ENCODE data around the gene ATP1B3.
"Not testable (repeated sequence)": the region's sequence is repeated elsewhere in the genome, so short reads cannot be mapped to it uniquely, and the experiment has no call there.

ATP1B3 gene

GRCh38 chr3:141909986-141910385, 33.5 kb downstream of the ATP1B3 start:
- not testable (repeated sequence) for DNase-seq

GRCh38 chr3:141913150-141913811, 36.8 kb downstream of the ATP1B3 start:
- DNase-seq = peak; percentile 67

GRCh38 chr3:141914311-141914710, 37.9 kb downstream of the ATP1B3 start:
- no peak for DNase-seq

- no peak for DNase-seq
These were observed 38.6 kb downstream of the ATP1B3 start for GRCh38 chr3:141915016-141915415.

- DNase-seq = no peak
These were observed 39.3 kb downstream of the ATP1B3 start for GRCh38 chr3:141915766-141916165.

- peak; percentile 86 for DNase-seq
These were observed 44.3 kb downstream of the ATP1B3 start for GRCh38 chr3:141920701-141921100.

- DNase-seq = peak; percentile 19
These were observed 44.9 kb downstream of the ATP1B3 start for GRCh38 chr3:141921316-141921715.

- not testable (repeated sequence) for DNase-seq
These were observed 49.2 kb downstream of the ATP1B3 start for GRCh38 chr3:141925677-141926076.

GRCh38 chr3:141926929-141927328, 50.5 kb downstream of the ATP1B3 start:
- no peak for DNase-seq

GRCh38 chr3:141928631-141929270, 52.3 kb downstream of the ATP1B3 start:
- DNase-seq = no peak

GRCh38 chr3:141929341-141929995, 53.0 kb downstream of the ATP1B3 start:
- DNase-seq = no peak

- DNase-seq = no peak
These were observed 54.4 kb downstream of the ATP1B3 start for GRCh38 chr3:141930801-141931200.

GRCh38 chr3:141933421-141934300, 57.2 kb downstream of the ATP1B3 start:
- peak; percentile 16 for DNase-seq

- DNase-seq = no peak
These were observed 57.9 kb downstream of the ATP1B3 start for GRCh38 chr3:141934354-141934753.

- peak; percentile 9 for DNase-seq
These were observed 61.6 kb downstream of the ATP1B3 start for GRCh38 chr3:141938011-141938500.

- DNase-seq = no peak
These were observed 63.3 kb downstream of the ATP1B3 start for GRCh38 chr3:141939759-141940158.

GRCh38 chr3:141940194-141940776, 63.8 kb downstream of the ATP1B3 start:
- peak; percentile 60 for DNase-seq

GRCh38 chr3:141941093-141941492, 64.7 kb downstream of the ATP1B3 start:
- no peak for DNase-seq

- no peak for DNase-seq
These were observed 65.6 kb downstream of the ATP1B3 start for GRCh38 chr3:141942006-141942405.

GRCh38 chr3:141945726-141946485, 69.5 kb downstream of the ATP1B3 start:
- no peak for DNase-seq

- no peak for DNase-seq
These were observed 73.0 kb downstream of the ATP1B3 start for GRCh38 chr3:141949399-141949798.

GRCh38 chr3:141949972-141950371, 73.5 kb downstream of the ATP1B3 start:
- DNase-seq = no peak

All from NCI-H1694 (cell line).